HG03103 (cell line): Measurements from ENCODE around the gene ATRX.
A peak's percentile ranks its signal among the peaks of the same experiment; 100 is the strongest.
"Not testable (repeated sequence)": the region's sequence is repeated elsewhere in the genome, so short reads cannot be mapped to it uniquely, and the experiment has no call there.

Experiments
- ATAC-seq: cut with Tn5 transposase; IDR thresholded peaks from one replicate; pipeline ENCODE4 v1.9.1; 2021; ENCODE audit warnings: low read depth; ENCODE audit not compliant: unreplicated experiment

The ATRX gene, protein sequence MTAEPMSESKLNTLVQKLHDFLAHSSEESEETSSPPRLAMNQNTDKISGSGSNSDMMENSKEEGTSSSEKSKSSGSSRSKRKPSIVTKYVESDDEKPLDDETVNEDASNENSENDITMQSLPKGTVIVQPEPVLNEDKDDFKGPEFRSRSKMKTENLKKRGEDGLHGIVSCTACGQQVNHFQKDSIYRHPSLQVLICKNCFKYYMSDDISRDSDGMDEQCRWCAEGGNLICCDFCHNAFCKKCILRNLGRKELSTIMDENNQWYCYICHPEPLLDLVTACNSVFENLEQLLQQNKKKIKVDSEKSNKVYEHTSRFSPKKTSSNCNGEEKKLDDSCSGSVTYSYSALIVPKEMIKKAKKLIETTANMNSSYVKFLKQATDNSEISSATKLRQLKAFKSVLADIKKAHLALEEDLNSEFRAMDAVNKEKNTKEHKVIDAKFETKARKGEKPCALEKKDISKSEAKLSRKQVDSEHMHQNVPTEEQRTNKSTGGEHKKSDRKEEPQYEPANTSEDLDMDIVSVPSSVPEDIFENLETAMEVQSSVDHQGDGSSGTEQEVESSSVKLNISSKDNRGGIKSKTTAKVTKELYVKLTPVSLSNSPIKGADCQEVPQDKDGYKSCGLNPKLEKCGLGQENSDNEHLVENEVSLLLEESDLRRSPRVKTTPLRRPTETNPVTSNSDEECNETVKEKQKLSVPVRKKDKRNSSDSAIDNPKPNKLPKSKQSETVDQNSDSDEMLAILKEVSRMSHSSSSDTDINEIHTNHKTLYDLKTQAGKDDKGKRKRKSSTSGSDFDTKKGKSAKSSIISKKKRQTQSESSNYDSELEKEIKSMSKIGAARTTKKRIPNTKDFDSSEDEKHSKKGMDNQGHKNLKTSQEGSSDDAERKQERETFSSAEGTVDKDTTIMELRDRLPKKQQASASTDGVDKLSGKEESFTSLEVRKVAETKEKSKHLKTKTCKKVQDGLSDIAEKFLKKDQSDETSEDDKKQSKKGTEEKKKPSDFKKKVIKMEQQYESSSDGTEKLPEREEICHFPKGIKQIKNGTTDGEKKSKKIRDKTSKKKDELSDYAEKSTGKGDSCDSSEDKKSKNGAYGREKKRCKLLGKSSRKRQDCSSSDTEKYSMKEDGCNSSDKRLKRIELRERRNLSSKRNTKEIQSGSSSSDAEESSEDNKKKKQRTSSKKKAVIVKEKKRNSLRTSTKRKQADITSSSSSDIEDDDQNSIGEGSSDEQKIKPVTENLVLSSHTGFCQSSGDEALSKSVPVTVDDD (N-terminal part only)

GRCh38 chrX:77785486-77786364 is at the start of gene ATRX:
Gene ATRX, minus strand, starts transcription at chrX:77786216. Its CDS starts 215 bp downstream, at chrX:77786001.
- peak; percentile 92 for ATAC-seq

GRCh38 chrX:77831544-77831943 is 45.5 kb upstream of the ATRX start:
- not testable (repeated sequence) for ATAC-seq

DNA sequence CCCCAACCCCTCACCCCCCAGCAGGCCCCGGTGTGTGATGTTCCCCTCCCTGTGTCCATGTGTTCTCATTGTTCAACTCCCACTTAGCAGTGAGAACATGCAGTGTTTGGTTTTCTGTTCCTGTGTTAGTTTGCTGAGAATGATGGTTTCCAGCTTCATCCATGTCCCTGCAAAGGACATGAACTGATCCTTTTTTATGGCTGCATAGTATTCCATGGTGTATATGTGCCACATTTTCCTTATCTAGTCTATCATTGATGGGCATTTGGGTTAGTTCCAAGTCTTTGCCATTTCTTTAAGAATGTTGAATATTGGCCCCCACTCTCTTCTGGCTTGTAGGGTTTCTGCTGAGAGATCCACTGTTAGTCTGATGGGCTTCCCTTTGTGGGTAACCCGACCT is 36.0 kb upstream of the ATRX start:
- ATAC-seq = not testable (repeated sequence)

- no peak for ATAC-seq
These were observed 34.2 kb upstream of the ATRX start for GRCh38 chrX:77820091-77820727.

DNA sequence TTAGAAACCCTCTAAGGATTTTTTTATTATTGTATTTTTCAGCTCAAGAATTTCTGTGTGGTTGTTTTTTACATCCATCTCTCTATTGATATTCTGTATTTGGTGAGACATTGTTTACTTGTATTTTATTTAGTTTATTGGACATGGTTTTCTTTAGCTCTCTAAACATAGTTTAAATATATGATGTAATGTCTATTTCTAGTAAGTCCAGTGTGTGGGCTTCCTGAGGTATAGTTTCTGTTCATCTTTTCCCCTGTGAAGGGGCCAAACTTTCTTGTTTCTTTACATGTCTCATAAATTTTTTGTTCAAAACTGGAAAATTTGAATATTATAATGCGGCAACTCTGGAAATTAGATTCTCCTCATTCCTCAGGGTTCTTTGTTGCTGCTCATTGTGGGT is 28.2 kb upstream of the ATRX start:
- ATAC-seq = no peak

DNA sequence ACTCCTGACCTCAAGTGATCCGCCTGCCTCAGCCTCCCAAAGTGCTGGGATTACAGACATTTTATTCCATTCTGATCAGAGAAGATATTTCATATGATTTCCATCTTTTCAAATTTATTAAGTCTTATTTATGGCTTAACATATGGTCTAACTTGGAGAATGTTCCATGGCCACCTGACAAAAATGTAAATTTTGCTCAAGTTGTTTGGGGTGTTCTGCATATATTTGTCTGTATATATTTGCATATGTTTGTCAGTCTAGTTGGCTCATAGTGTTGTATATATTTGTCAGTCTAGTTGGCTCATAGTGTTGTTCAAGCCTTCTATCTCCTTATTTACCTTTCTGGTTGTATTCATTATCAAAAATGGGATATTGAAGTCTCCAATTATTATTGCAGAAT is 16.2 kb upstream of the ATRX start:
- ATAC-seq = no peak

DNA sequence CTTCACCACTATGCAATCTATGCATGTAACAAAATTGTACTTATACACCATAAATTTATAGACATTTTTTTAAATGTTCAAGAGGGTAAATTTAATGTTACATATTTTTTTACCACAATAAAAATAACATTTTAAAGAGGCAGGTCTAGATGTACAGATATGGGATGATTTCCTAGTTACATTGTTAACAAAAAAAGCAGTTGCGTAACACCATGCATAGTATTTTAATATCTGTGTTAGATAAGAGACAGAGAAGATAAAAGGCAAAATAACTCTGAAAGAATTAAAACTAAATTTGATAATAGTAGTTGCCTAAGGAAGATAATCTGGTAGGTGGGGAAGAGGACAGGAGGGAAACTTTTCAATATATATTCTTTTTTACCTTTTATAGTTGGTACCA is 9.1 kb upstream of the ATRX start:
- ATAC-seq = no peak

DNA sequence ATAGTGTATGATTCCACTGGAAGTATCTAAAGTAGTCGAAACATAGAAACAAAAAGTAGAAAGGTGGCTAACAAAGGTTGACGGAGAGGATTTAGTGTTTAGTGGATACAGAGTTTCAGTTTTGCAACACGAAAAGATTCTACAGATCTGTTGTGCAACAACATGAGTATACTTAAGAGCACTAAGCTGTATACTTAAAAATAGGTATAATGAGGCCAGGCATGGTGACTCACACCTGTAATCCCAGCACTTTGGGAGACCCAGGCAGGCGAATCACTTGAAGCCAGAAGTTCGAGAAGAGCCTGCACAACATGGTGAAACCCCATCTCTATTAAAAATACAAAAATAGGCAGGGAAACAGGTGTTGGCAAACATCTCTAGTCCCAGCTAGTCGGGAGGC is 7.9 kb upstream of the ATRX start:
- no peak for ATAC-seq

- no peak for ATAC-seq
These were observed 2.0 kb upstream of the ATRX start for GRCh38 chrX:77788050-77788449.

- peak; percentile 10 for ATAC-seq
These were observed 307 bp upstream of the ATRX start for GRCh38 chrX:77786365-77786680.

GRCh38 chrX:77779695-77780094 is 6.3 kb downstream of the ATRX start:
- ATAC-seq = no peak

- no peak for ATAC-seq
These were observed 9.4 kb downstream of the ATRX start for GRCh38 chrX:77776659-77777058.

- ATAC-seq = no peak
These were observed 14.4 kb downstream of the ATRX start for GRCh38 chrX:77771601-77772000.

DNA sequence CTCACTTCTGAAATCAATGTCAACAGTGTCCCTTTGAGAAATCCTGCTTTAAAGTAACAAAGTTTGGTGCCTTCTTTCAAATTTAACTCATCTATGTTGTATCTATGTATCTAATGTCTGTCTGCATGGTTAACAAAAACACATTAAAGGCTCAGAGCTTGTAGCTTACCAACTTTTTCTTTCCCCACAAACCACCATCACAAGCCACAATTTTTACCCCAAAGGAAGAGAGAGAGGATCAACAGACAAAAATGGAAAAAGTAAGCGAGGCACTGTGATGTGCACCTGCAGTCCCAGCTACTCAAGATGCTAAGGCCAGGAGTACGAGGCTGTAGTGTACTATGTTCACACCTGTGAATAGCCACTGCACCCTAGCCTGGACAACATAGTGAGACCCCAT is 17.2 kb downstream of the ATRX start:
- no peak for ATAC-seq

GRCh38 chrX:77766212-77766611 is 19.8 kb downstream of the ATRX start:
- not testable (repeated sequence) for ATAC-seq

DNA sequence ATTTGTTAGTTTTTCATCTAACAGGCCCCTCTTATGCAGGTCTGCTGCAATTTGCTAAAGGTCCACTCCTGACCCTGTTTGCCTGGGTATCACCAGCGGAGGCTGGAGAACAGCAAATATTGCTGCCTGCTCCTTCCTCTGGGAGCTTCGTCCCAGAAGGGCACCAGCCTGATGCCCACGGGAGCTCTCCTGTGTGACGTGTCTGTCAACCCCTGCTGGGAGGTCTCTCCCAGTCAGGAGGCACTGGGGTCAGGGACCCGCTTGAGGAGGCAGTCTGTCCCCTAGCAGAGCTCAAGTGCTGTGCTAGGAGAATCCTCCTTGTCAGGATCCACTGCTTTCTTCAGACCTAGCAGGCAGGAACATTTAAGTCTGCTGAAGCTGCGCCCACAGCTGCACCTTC is 30.5 kb downstream of the ATRX start:
- no peak for ATAC-seq

GRCh38 chrX:77753942-77754341 is 32.1 kb downstream of the ATRX start:
- ATAC-seq = not testable (repeated sequence)

DNA sequence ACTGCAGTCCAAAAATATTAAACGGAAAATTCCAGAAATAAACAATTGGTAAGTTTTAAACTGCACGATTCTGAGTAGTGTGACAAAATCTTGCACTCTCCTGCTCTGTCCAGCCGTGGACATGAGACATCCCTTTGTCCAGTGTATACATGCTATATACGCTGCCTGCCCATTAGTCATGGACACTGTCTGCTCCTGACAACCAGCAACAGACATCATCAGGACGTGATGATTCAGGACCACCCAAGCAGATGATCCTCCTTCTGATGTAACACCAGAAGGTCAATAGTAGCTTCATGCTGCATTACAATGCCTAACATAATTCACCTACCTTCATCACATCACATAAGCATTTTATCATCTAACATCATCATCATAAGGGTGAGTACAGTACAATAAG is 36.3 kb downstream of the ATRX start:
- no peak for ATAC-seq

GRCh38 chrX:77743720-77744119 is 42.3 kb downstream of the ATRX start:
- no peak for ATAC-seq
